GM12801 (cell line): ENCODE results near the gene HRH1.

Experiments used
- CTCF ChIP-seq: IDR thresholded peaks from one replicate; pipeline ENCODE4 v1.5.1; 2011; ENCODE audit warnings: control low read depth; ENCODE audit not compliant: insufficient read length; ENCODE audit errors: extremely low read depth

Gene HRH1

GRCh38 chr3:11245827-11246662, 91.8 kb downstream of the HRH1 start:
- no peak for TF ChIP-seq CTCF

GRCh38 chr3:11246663-11246970, 92.3 kb downstream of the HRH1 start:
- no peak for TF ChIP-seq CTCF

GRCh38 chr3:11247362-11247761, 93.1 kb downstream of the HRH1 start:
- no peak for TF ChIP-seq CTCF

- no peak for TF ChIP-seq CTCF
Observed at GRCh38 chr3:11248596-11248995, 94.3 kb downstream of the HRH1 start.

GRCh38 chr3:11250902-11251806, 96.9 kb downstream of the HRH1 start:
- no peak for TF ChIP-seq CTCF

GRCh38 chr3:11251807-11252176, 97.5 kb downstream of the HRH1 start:
- TF ChIP-seq CTCF, result no peak

GRCh38 chr3:11254876-11255275, 100.6 kb downstream of the HRH1 start:
- TF ChIP-seq CTCF, result no peak
